HG03354 (cell line): ENCODE results near the gene MED16.
A peak's percentile ranks its signal among the peaks of the same experiment; 100 is the strongest.

Experiments
- ATAC-seq: cut with Tn5 transposase; IDR thresholded peaks from one replicate; pipeline ENCODE4 v1.9.1; 2021; ENCODE audit warnings: mild to moderate bottlenecking; ENCODE audit not compliant: unreplicated experiment, poor library complexity, severe bottlenecking

MED16 gene

GRCh38 chr19:928471-929202 is 35.6 kb upstream of the MED16 start:
- ATAC-seq = no peak

- ATAC-seq = no peak
Observed at GRCh38 chr19:927780-928401, 34.9 kb upstream of the MED16 start.

GRCh38 chr19:927351-927779 is 34.4 kb upstream of the MED16 start:
- no peak for ATAC-seq

- ATAC-seq = no peak
Observed at GRCh38 chr19:926589-927350, 33.8 kb upstream of the MED16 start.

- ATAC-seq = no peak
Observed at GRCh38 chr19:926323-926588, 33.3 kb upstream of the MED16 start.

GRCh38 chr19:925526-926322 is 32.7 kb upstream of the MED16 start, which contains the start of gene ARID3A:
Gene ARID3A, plus strand, starts transcription at chr19:926035. Its CDS starts 3,494 bp downstream, at chr19:929529.
- peak; percentile 64 for ATAC-seq

GRCh38 chr19:925087-925525 is 32.1 kb upstream of the MED16 start:
- peak; percentile 49 for ATAC-seq

GRCh38 chr19:924553-925086 is 31.6 kb upstream of the MED16 start:
- ATAC-seq = no peak

GRCh38 chr19:920051-920864 is 27.3 kb upstream of the MED16 start:
- ATAC-seq = no peak

- ATAC-seq = no peak
Observed at GRCh38 chr19:919199-920050, 26.4 kb upstream of the MED16 start.

GRCh38 chr19:918481-919198 is 25.7 kb upstream of the MED16 start:
- no peak for ATAC-seq

GRCh38 chr19:918152-918437 is 25.1 kb upstream of the MED16 start:
- ATAC-seq = no peak

- ATAC-seq = no peak
Observed at GRCh38 chr19:917323-918151, 24.6 kb upstream of the MED16 start, which contains the start of gene KISS1R. Gene KISS1R, plus strand, starts transcription at chr19:917333. Its CDS starts 170 bp downstream, at chr19:917503.

- no peak for ATAC-seq
Observed at GRCh38 chr19:916645-917322, 23.8 kb upstream of the MED16 start.

- no peak for ATAC-seq
Observed at GRCh38 chr19:913080-913748, 20.2 kb upstream of the MED16 start, which contains the start of gene R3HDM4. Gene R3HDM4, minus strand, starts transcription at chr19:913219. Its CDS starts 62 bp downstream, at chr19:913157.
